Measurements from ENCODE around the gene RMDN3.

DNA sequence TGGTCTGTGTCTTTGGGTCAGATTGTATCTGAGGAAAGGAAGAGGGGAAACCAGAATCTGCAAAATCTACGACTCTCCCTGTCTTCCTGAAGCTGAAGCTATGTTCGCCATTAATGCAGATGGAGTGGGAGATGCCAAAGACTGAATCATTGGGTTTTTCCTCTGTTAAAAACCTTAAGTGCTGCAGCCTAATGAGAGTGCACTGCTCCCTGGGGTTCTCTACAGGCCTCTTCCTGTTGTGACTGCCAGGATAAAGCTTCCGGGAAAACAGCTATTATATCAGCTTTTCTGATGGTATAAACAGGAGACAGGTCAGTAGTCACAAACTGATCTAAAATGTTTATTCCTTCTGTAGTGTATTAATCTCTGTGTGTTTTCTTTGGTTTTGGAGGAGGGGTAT is 24.0 kb downstream of the RMDN3 start:
- TF ChIP-seq, protein P1, sequence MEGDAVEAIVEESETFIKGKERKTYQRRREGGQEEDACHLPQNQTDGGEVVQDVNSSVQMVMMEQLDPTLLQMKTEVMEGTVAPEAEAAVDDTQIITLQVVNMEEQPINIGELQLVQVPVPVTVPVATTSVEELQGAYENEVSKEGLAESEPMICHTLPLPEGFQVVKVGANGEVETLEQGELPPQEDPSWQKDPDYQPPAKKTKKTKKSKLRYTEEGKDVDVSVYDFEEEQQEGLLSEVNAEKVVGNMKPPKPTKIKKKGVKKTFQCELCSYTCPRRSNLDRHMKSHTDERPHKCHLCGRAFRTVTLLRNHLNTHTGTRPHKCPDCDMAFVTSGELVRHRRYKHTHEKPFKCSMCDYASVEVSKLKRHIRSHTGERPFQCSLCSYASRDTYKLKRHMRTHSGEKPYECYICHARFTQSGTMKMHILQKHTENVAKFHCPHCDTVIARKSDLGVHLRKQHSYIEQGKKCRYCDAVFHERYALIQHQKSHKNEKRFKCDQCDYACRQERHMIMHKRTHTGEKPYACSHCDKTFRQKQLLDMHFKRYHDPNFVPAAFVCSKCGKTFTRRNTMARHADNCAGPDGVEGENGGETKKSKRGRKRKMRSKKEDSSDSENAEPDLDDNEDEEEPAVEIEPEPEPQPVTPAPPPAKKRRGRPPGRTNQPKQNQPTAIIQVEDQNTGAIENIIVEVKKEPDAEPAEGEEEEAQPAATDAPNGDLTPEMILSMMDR (conservative IDR thresholded peaks at IDR 0.05), result no peak
- no peak for TF ChIP-seq EZH2 (IDR thresholded peaks at IDR 0.05; ENCODE audit: low read depth)

Data from PC-9 (cell line).